ENCODE data around the gene HOATZ. TPM values are rescaled to one million over a fixed set of nuclear protein-coding genes. Genes with fewer than 3 reads are reported as not detected.

Gene HOATZ
- polyA plus RNA-seq, 1 donor (not counting 4 experiments of a cell fraction or from before 2014, with no cell fraction given) = not detected

GRCh38 chr11:111476366-111476765 is 38.2 kb upstream of the HOATZ start:
- no peaks in the 10 kb centered on the region for H4K20me1 ChIP-seq (ENCODE audit: control insufficient read depth, extremely low read depth, insufficient read depth, low read length)
- DNase-seq (ENCODE audit: low read depth, low spot score) (no peak), FAIRE-seq (no peak)
- H3K79me2 ChIP-seq (ENCODE audit: control insufficient read depth, insufficient read depth, low read length) = no peaks in the 10 kb centered on the region
- no peak overlapping the region for H2AFZ ChIP-seq (ENCODE audit: control insufficient read depth, low read length)
- H3K9me3 ChIP-seq (ENCODE audit: control insufficient read depth, low read depth, low read length) = no peaks in the 10 kb centered on the region
- no peak overlapping the region for H3K9ac ChIP-seq (ENCODE audit: control insufficient read depth, extremely low read depth, insufficient read depth, low read length)
- H3K9me1 ChIP-seq (ENCODE audit: control insufficient read depth, extremely low read depth, insufficient read depth, low read length) = no peaks in the 10 kb centered on the region
- peaks cover 2% of the 10 kb centered on the region for H3K4me1 ChIP-seq (ENCODE audit: control insufficient read depth, extremely low read depth, insufficient read depth, low read length)
- H3K4me3 ChIP-seq (ENCODE audit: control insufficient read depth in 2 of 3, extremely low read depth in 1 of 3, insufficient read depth in 2 of 3, low read depth in 1 of 3, low read length in 3 of 3) = no peak overlapping the region
- no peak overlapping the region for H3K27ac ChIP-seq (ENCODE audit: control insufficient read depth, insufficient read depth, low read length)
- TF ChIP-seq EZH2 (IDR thresholded peaks at IDR 0.05; ENCODE audit: low read length) (no peak), CTCF (optimal IDR thresholded peaks at IDR 0.05 in 1 of 3, IDR thresholded peaks at IDR 0.05 in 1 of 3, conservative IDR thresholded peaks at IDR 0.05 in 1 of 3; ENCODE audit: extremely low read depth in 1 of 3, insufficient read depth in 2 of 3, low read length in 3 of 3) (no peak)
- H3K27me3 ChIP-seq (ENCODE audit: control insufficient read depth, extremely low read depth, insufficient read depth, low read length) = no peaks in the 10 kb centered on the region
- no peaks in the 10 kb centered on the region for H3K36me3 ChIP-seq (ENCODE audit: control insufficient read depth in 2 of 2, extremely low read depth in 1 of 2, insufficient read depth in 2 of 2, low read length in 2 of 2)
- no peak overlapping the region for H3K4me2 ChIP-seq (ENCODE audit: control insufficient read depth, extremely low read depth, insufficient read depth, low read depth, low read length)
- dilution Hi-C loops (cut with MboI; ENCODE audit: extremely low pct_ligation_motif_present, low sequenced_read_pairs) = no loop called here

- Histone ChIP-seq H2AFZ (ENCODE audit: control insufficient read depth, low read length) (no peak overlapping the region), H4K20me1 (ENCODE audit: control insufficient read depth, extremely low read depth, insufficient read depth, low read length) (no peaks in the 10 kb centered on the region), H3K4me3 (ENCODE audit: control insufficient read depth in 2 of 3, extremely low read depth in 1 of 3, insufficient read depth in 2 of 3, low read depth in 1 of 3, low read length in 3 of 3) (no peak overlapping the region), H3K4me2 (ENCODE audit: control insufficient read depth, extremely low read depth, insufficient read depth, low read depth, low read length) (no peak overlapping the region), H3K9me3 (ENCODE audit: control insufficient read depth, low read depth, low read length) (no peaks in the 10 kb centered on the region), H3K4me1 (ENCODE audit: control insufficient read depth, extremely low read depth, insufficient read depth, low read length) (peaks cover 2% of the 10 kb centered on the region), H3K79me2 (ENCODE audit: control insufficient read depth, insufficient read depth, low read length) (no peaks in the 10 kb centered on the region), H3K27ac (ENCODE audit: control insufficient read depth, insufficient read depth, low read length) (no peak overlapping the region), H3K36me3 (ENCODE audit: control insufficient read depth in 2 of 2, extremely low read depth in 1 of 2, insufficient read depth in 2 of 2, low read length in 2 of 2) (no peaks in the 10 kb centered on the region), H3K9ac (ENCODE audit: control insufficient read depth, extremely low read depth, insufficient read depth, low read length) (no peak overlapping the region), H3K27me3 (ENCODE audit: control insufficient read depth, extremely low read depth, insufficient read depth, low read length) (no peaks in the 10 kb centered on the region), H3K9me1 (ENCODE audit: control insufficient read depth, extremely low read depth, insufficient read depth, low read length) (no peaks in the 10 kb centered on the region)
- no peak for TF ChIP-seq EZH2 (IDR thresholded peaks at IDR 0.05; ENCODE audit: low read length)
- no peak for TF ChIP-seq CTCF (optimal IDR thresholded peaks at IDR 0.05 in 1 of 3, IDR thresholded peaks at IDR 0.05 in 1 of 3, conservative IDR thresholded peaks at IDR 0.05 in 1 of 3; ENCODE audit: extremely low read depth in 1 of 3, insufficient read depth in 2 of 3, low read length in 3 of 3)
- DNase-seq (ENCODE audit: low read depth, low spot score) (no peak), FAIRE-seq (no peak)
- dilution Hi-C loops (cut with MboI; ENCODE audit: extremely low pct_ligation_motif_present, low sequenced_read_pairs) = no loop called here
Measured at GRCh38 chr11:111476956-111477355, 37.6 kb upstream of the HOATZ start.
